Measurements from ENCODE around the gene SV2A. TPM values are rescaled to one million over a fixed set of nuclear protein-coding genes. Genes with fewer than 3 reads are reported as not detected.

Gene SV2A
- total RNA-seq, 2 experiments from 2014 or later, result 1.0 to 1.9 TPM

GRCh38 chr1:149936170-149936991 is 18.7 kb upstream of the SV2A start, which contains the start of gene MTMR11:
Gene MTMR11, minus strand, starts transcription at chr1:149936879. Its CDS starts 232 bp downstream, at chr1:149936647.
- POLR2A ChIA-PET, result no interaction called here
- CTCF ChIA-PET (ENCODE audit: unreplicated experiment), result interaction anchor here (0.6 kb wide), 1 partner anchor 251 kb away, joined by 3 read pairs; no protein-coding TSS in a partner anchor
- H3K4me1 ChIP-seq (ENCODE audit: insufficient read depth, low read length, poor library complexity, severe bottlenecking), result peaks cover 12% of the 10 kb centered on the region
- no peaks in the 10 kb centered on the region for H3K36me3 ChIP-seq (ENCODE audit: insufficient read depth, low read length)
- H3K27ac ChIP-seq (ENCODE audit: low read depth, low read length, poor library complexity, severe bottlenecking), result no peak within 1 kb of the TSS
- H3K4me3 ChIP-seq (ENCODE audit: low read depth, low read length, poor library complexity, severe bottlenecking), result no peak within 1 kb of the TSS
- H3K9me3 ChIP-seq (ENCODE audit: low read length), result no peaks in the 10 kb centered on the region
- BruUV-seq (replicated peaks), result no TSS peak
- intact Hi-C loops (cut with micrococcal nuclease; ENCODE audit: unreplicated experiment), result no loop called here
- TF ChIP-seq CTCF (conservative IDR thresholded peaks at IDR 0.05; ENCODE audit: low read length) (no peak), EZH2phosphoT487 (IDR thresholded peaks at IDR 0.05; ENCODE audit: borderline replicate concordance, low read depth, low read length) (no peak)
- no peaks in the 10 kb centered on the region for H3K9me2 ChIP-seq (ENCODE audit: insufficient read depth, low read length)
- H2AFZ ChIP-seq (ENCODE audit: low read length), result peak within 1 kb of the TSS; percentile 21; the same call in 1 of the 2 replicates
- H3K79me2 ChIP-seq (ENCODE audit: insufficient read depth, low read depth, low read length), result no peaks in the 10 kb centered on the region
- no peaks in the 10 kb centered on the region for H4K20me1 ChIP-seq (ENCODE audit: insufficient read depth, low read length)
- DNase-seq (ENCODE audit: low spot score), result no peak
- peak within 1 kb of the TSS; percentile 39 for H3K4me2 ChIP-seq (ENCODE audit: low read length)

- CTCF ChIA-PET (ENCODE audit: unreplicated experiment), result no interaction called here
- Histone ChIP-seq H3K36me3 (ENCODE audit: insufficient read depth, low read length) (no peaks in the 10 kb centered on the region), H3K4me1 (ENCODE audit: insufficient read depth, low read length, poor library complexity, severe bottlenecking) (peaks cover 19% of the 10 kb centered on the region), H3K4me2 (ENCODE audit: low read length) (no peak overlapping the region), H2AFZ (ENCODE audit: low read length) (no peak overlapping the region), H4K20me1 (ENCODE audit: insufficient read depth, low read length) (no peaks in the 10 kb centered on the region), H3K27ac (ENCODE audit: low read depth, low read length, poor library complexity, severe bottlenecking) (no peak overlapping the region), H3K79me2 (ENCODE audit: insufficient read depth, low read depth, low read length) (no peaks in the 10 kb centered on the region), H3K9me2 (ENCODE audit: insufficient read depth, low read length) (no peaks in the 10 kb centered on the region), H3K4me3 (ENCODE audit: low read depth, low read length, poor library complexity, severe bottlenecking) (no peak overlapping the region), H3K9me3 (ENCODE audit: low read length) (no peaks in the 10 kb centered on the region)
- no peak for DNase-seq (ENCODE audit: low spot score)
- TF ChIP-seq EZH2phosphoT487 (IDR thresholded peaks at IDR 0.05; ENCODE audit: borderline replicate concordance, low read depth, low read length), result no peak
- intact Hi-C loops (cut with micrococcal nuclease; ENCODE audit: unreplicated experiment), result no loop called here
- POLR2A ChIA-PET, result no interaction called here
- BruUV-seq (replicated peaks), result no TSS peak
Observed at GRCh38 chr1:149934356-149934755, 16.7 kb upstream of the SV2A start.

GRCh38 chr1:149933208-149933607 is 15.6 kb upstream of the SV2A start:
- POLR2A ChIA-PET, result no interaction called here

More at GRCh38 chr1:149933208-149933607, 15.6 kb upstream of the SV2A start:
- TF ChIP-seq CTCF (conservative IDR thresholded peaks at IDR 0.05; ENCODE audit: low read length) (no peak), EZH2phosphoT487 (IDR thresholded peaks at IDR 0.05; ENCODE audit: borderline replicate concordance, low read depth, low read length) (no peak)
- no peak overlapping the region for H2AFZ ChIP-seq (ENCODE audit: low read length)
- no TSS peak for BruUV-seq (replicated peaks)
- H3K79me2 ChIP-seq (ENCODE audit: insufficient read depth, low read depth, low read length), result no peaks in the 10 kb centered on the region
- H3K4me3 ChIP-seq (ENCODE audit: low read depth, low read length, poor library complexity, severe bottlenecking), result no peak overlapping the region
- no peaks in the 10 kb centered on the region for H4K20me1 ChIP-seq (ENCODE audit: insufficient read depth, low read length)
- intact Hi-C loops (cut with micrococcal nuclease; ENCODE audit: unreplicated experiment), result no loop called here
- no peaks in the 10 kb centered on the region for H3K36me3 ChIP-seq (ENCODE audit: insufficient read depth, low read length)
- H3K27ac ChIP-seq (ENCODE audit: low read depth, low read length, poor library complexity, severe bottlenecking), result no peak overlapping the region
- no peak for DNase-seq (ENCODE audit: low spot score)
- H3K4me1 ChIP-seq (ENCODE audit: insufficient read depth, low read length, poor library complexity, severe bottlenecking), result peaks cover 30% of the 10 kb centered on the region
- H3K4me2 ChIP-seq (ENCODE audit: low read length), result no peak overlapping the region
- H3K9me2 ChIP-seq (ENCODE audit: insufficient read depth, low read length), result no peaks in the 10 kb centered on the region
- CTCF ChIA-PET (ENCODE audit: unreplicated experiment), result no interaction called here
- no peaks in the 10 kb centered on the region for H3K9me3 ChIP-seq (ENCODE audit: low read length)

All from OCI-LY7 (cell line).